ENCODE results near the gene KIRREL3. TPM values are rescaled to one million over a fixed set of nuclear protein-coding genes. Genes with fewer than 3 reads are reported as not detected.

Gene KIRREL3
- total RNA-seq, 1 experiment from 2014 or later, result 0.44 TPM

DNA sequence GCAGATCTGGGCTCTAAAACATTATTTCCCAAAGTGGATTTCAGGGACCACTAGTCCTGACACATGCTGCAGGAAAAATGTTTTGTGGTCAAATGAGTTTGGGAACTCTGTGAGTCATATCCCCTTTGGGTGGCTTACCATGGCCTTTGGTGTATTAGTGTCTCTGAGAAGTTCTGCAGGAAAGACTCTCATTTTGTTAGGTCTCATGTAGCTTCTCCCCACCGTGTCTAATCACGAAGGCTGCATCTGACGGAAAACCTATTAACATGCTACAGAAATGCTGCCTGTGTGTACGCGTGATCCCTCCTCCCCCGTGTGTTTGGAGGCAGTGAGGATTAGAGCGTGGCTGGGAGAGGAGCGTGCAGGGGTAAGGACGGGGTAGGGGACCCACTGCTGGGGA lies 453.4 kb downstream of the KIRREL3 start:
- Histone ChIP-seq H3K27me3 (ENCODE audit: low read length) (peaks cover 66% of the 10 kb centered on the region), H3K9me2 (replicated peaks; ENCODE audit: low read length) (no peaks in the 10 kb centered on the region), H3K4me2 (ENCODE audit: low read length) (no peak overlapping the region), H3K79me2 (ENCODE audit: low read length) (no peaks in the 10 kb centered on the region), H2AFZ (ENCODE audit: low read length) (no peak overlapping the region), H3K9me3 (ENCODE audit: low read length) (no peaks in the 10 kb centered on the region), H4K20me1 (ENCODE audit: low read length) (no peaks in the 10 kb centered on the region), H3K9ac (ENCODE audit: low read length) (no peak overlapping the region), H3K36me3 (ENCODE audit: low read depth, low read length) (no peaks in the 10 kb centered on the region), H3K4me1 (ENCODE audit: insufficient read depth, low read length) (no peaks in the 10 kb centered on the region), H3F3A (ENCODE audit: low read length, unreplicated experiment) (no peaks in the 10 kb centered on the region), H3K27ac (ENCODE audit: low read length) (no peak overlapping the region), H3K4me3 (ENCODE audit: low read length) (no peak overlapping the region)
- intact Hi-C loops (cut with micrococcal nuclease), result no loop called here
- ChIA-PET POLR2A (ENCODE audit: unreplicated experiment) (no interaction called here), CTCF (no interaction called here)
- no TSS peak for BruUV-seq (replicated peaks)
- DNase-seq, result peak; percentile 38
- TF ChIP-seq, protein P1, sequence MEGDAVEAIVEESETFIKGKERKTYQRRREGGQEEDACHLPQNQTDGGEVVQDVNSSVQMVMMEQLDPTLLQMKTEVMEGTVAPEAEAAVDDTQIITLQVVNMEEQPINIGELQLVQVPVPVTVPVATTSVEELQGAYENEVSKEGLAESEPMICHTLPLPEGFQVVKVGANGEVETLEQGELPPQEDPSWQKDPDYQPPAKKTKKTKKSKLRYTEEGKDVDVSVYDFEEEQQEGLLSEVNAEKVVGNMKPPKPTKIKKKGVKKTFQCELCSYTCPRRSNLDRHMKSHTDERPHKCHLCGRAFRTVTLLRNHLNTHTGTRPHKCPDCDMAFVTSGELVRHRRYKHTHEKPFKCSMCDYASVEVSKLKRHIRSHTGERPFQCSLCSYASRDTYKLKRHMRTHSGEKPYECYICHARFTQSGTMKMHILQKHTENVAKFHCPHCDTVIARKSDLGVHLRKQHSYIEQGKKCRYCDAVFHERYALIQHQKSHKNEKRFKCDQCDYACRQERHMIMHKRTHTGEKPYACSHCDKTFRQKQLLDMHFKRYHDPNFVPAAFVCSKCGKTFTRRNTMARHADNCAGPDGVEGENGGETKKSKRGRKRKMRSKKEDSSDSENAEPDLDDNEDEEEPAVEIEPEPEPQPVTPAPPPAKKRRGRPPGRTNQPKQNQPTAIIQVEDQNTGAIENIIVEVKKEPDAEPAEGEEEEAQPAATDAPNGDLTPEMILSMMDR (conservative IDR thresholded peaks at IDR 0.05; ENCODE audit: low read depth, low read length), result no peak
- TF ChIP-seq EZH2 (IDR thresholded peaks at IDR 0.05; ENCODE audit: low read length, unreplicated experiment) (no peak), EZH2phosphoT487 (IDR thresholded peaks at IDR 0.05; ENCODE audit: borderline replicate concordance, low read length) (no peak)
- ATAC-seq, result peak; percentile 20; the same call in 1 of the 2 replicates

DNA sequence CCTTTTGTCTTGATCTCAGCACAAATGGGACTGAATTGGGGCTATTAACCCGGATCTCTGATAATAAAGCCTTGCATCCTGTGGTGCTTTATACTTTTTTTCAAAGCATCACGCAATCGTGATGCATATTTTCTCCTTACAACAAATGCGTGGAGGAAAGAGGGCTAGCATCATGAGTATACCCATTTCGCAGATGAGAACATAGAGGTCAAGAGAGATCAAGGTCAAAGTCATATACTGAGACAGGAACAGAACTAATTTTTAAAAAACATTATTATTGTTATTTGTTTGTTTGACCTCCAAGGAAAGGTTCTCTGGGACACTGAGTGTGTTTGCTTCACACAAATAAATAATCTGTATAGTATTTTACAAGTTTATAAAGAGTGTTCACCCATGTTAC lies 453.9 kb downstream of the KIRREL3 start:
- H3K36me3 ChIP-seq (ENCODE audit: low read depth, low read length), result no peaks in the 10 kb centered on the region
- no peak overlapping the region for H3K9ac ChIP-seq (ENCODE audit: low read length)
- H3K9me3 ChIP-seq (ENCODE audit: low read length), result no peaks in the 10 kb centered on the region
- no TSS peak for BruUV-seq (replicated peaks)
- H3K4me2 ChIP-seq (ENCODE audit: low read length), result no peak overlapping the region
- no peaks in the 10 kb centered on the region for H3K9me2 ChIP-seq (replicated peaks; ENCODE audit: low read length)
- POLR2A ChIA-PET (ENCODE audit: unreplicated experiment), result no interaction called here
- H3K27me3 ChIP-seq (ENCODE audit: low read length), result peaks cover 66% of the 10 kb centered on the region
- no peaks in the 10 kb centered on the region for H4K20me1 ChIP-seq (ENCODE audit: low read length)
- intact Hi-C loops (cut with micrococcal nuclease), result no loop called here
- H3K4me3 ChIP-seq (ENCODE audit: low read length), result no peak overlapping the region
- H3K27ac ChIP-seq (ENCODE audit: low read length), result no peak overlapping the region
- H3K4me1 ChIP-seq (ENCODE audit: insufficient read depth, low read length), result no peaks in the 10 kb centered on the region
- CTCF ChIA-PET, result no interaction called here
- H3K79me2 ChIP-seq (ENCODE audit: low read length), result no peaks in the 10 kb centered on the region
- H3F3A ChIP-seq (ENCODE audit: low read length, unreplicated experiment), result no peaks in the 10 kb centered on the region
- TF ChIP-seq, protein P1 (conservative IDR thresholded peaks at IDR 0.05; ENCODE audit: low read depth, low read length), result no peak
- no peak for TF ChIP-seq EZH2 (IDR thresholded peaks at IDR 0.05; ENCODE audit: low read length, unreplicated experiment)
- TF ChIP-seq EZH2phosphoT487 (IDR thresholded peaks at IDR 0.05; ENCODE audit: borderline replicate concordance, low read length), result no peak
- ATAC-seq, result no peak
- DNase-seq, result no peak
- H2AFZ ChIP-seq (ENCODE audit: low read length), result no peak overlapping the region

DNA sequence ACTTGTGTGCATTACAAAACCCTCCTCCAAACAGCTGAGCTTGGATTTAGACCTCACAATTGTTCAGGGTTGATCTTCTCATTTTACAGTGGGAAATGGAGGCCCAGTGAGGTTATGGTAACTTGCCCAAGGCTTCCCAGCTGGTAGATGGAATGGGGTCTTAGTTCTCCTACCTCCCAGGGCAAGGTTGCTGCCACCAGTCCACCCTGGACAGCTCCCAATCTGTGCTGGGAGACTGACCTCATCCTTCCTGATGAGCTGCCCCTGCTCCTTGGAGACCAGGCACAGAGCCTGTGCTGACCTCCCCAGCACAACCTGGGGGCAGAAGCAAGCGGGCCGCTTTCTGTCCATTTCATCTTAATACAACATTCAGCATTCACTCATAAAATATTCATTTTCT lies 454.4 kb downstream of the KIRREL3 start:
- Histone ChIP-seq H3K79me2 (ENCODE audit: low read length) (no peaks in the 10 kb centered on the region), H3F3A (ENCODE audit: low read length, unreplicated experiment) (no peaks in the 10 kb centered on the region), H3K4me2 (ENCODE audit: low read length) (no peak overlapping the region), H3K9me3 (ENCODE audit: low read length) (no peaks in the 10 kb centered on the region), H3K4me3 (ENCODE audit: low read length) (no peak overlapping the region), H3K9me2 (replicated peaks; ENCODE audit: low read length) (no peaks in the 10 kb centered on the region), H3K27ac (ENCODE audit: low read length) (no peak overlapping the region), H2AFZ (ENCODE audit: low read length) (no peak overlapping the region), H3K9ac (ENCODE audit: low read length) (no peak overlapping the region), H3K36me3 (ENCODE audit: low read depth, low read length) (no peaks in the 10 kb centered on the region), H3K27me3 (ENCODE audit: low read length) (peaks cover 67% of the 10 kb centered on the region), H3K4me1 (ENCODE audit: insufficient read depth, low read length) (no peaks in the 10 kb centered on the region), H4K20me1 (ENCODE audit: low read length) (no peaks in the 10 kb centered on the region)
- intact Hi-C loops (cut with micrococcal nuclease), result no loop called here
- BruUV-seq (replicated peaks), result no TSS peak
- POLR2A ChIA-PET (ENCODE audit: unreplicated experiment), result no interaction called here
- DNase-seq, result no peak
- TF ChIP-seq EZH2 (IDR thresholded peaks at IDR 0.05; ENCODE audit: low read length, unreplicated experiment), result no peak
- TF ChIP-seq EZH2phosphoT487 (IDR thresholded peaks at IDR 0.05; ENCODE audit: borderline replicate concordance, low read length), result no peak
- TF ChIP-seq, protein P1 (conservative IDR thresholded peaks at IDR 0.05; ENCODE audit: low read depth, low read length), result no peak
- no peak for ATAC-seq
- CTCF ChIA-PET, result no interaction called here

All from PC-3 (cell line).